Naive thymus-derived CD4-positive, alpha-beta T cell (primary cell): ENCODE data around the gene FGF18. TPM values are rescaled to one million over a fixed set of nuclear protein-coding genes. Genes with fewer than 3 reads are reported as not detected.

Source experiments
- ATAC-seq: fragments of 150-1000 bp; cut with Tn5 transposase; 2 replicates; pipeline ENCODE4 v1.10.0; 2021; ENCODE audit warnings: mild to moderate bottlenecking, moderate library complexity
- CTCF ChIA-PET: fragments of 350-600 bp; sonication (Branson Sonifier 250); formaldehyde crosslinking; loops from one replicate; lab custom pipeline; 2021; ENCODE audit warnings: antibody characterized with exemption; lab: Charles Lee
- POLR2A ChIA-PET: fragments of 350-600 bp; sonication (Branson Sonifier 250); formaldehyde crosslinking; loops from one replicate; lab custom pipeline; 2021; ENCODE audit warnings: antibody characterized with exemption, inconsistent platforms; lab: Charles Lee
- DNase-seq, 9 donors: peaks; one replicate each; pipeline versions ENCODE4 v3.0.0 to v3.0.0-alpha.2; 2020 to 2022; ENCODE audit warnings: mixed read lengths in 1 of 9
- H3K27ac ChIP-seq: one replicate; pipeline ENCODE4 v1.7.0; 2013; ENCODE audit warnings: mild to moderate bottlenecking, low read depth, low read length, moderate library complexity
- H3K27me3 ChIP-seq, 2 donors: one replicate each; pipeline ENCODE4 v1.7.0; 2013; ENCODE audit warnings: low read length in 2 of 2, mild to moderate bottlenecking in 2 of 2, moderate library complexity in 2 of 2; ENCODE audit not compliant: control insufficient read depth in 2 of 2, insufficient read depth in 2 of 2
- H3K36me3 ChIP-seq, 3 experiments: 1 replicate in 2 of 3; 2 replicates in 1 of 3; pipeline ENCODE4 v1.7.0; 2013; ENCODE audit warnings: low read length in 3 of 3, mild to moderate bottlenecking in 3 of 3, moderate library complexity in 1 of 3; ENCODE audit not compliant: insufficient read depth in 3 of 3, control insufficient read depth in 2 of 3
- H3K4me1 ChIP-seq, 2 donors: one replicate each; pipeline ENCODE4 v1.7.0; 2013; ENCODE audit warnings: low read length in 2 of 2, mild to moderate bottlenecking in 2 of 2, moderate library complexity in 1 of 2; ENCODE audit not compliant: control insufficient read depth in 2 of 2, insufficient read depth in 2 of 2
- H3K4me3 ChIP-seq: 2 replicates; pipeline ENCODE4 v1.7.0; 2013; ENCODE audit warnings: mild to moderate bottlenecking, low read length
- H3K9me3 ChIP-seq, 3 experiments: 1 replicate in 2 of 3; 2 replicates in 1 of 3; pipeline ENCODE4 v1.7.0; 2013; ENCODE audit warnings: low read length in 3 of 3; ENCODE audit not compliant: control insufficient read depth in 2 of 3
- H3K27ac Mint-ChIP-seq, 9 donors: one replicate each; pipeline ENCODE4 v1.8.0; 2020 to 2022; ENCODE audit warnings: mixed read lengths in 9 of 9, mild to moderate bottlenecking in 8 of 9, moderate library complexity in 5 of 9, inconsistent platforms in 2 of 9
- H3K27me3 Mint-ChIP-seq, 5 donors: one replicate each; pipeline ENCODE4 v1.8.0; 2021 to 2022; ENCODE audit warnings: mixed read lengths in 5 of 5, mild to moderate bottlenecking in 1 of 5
- H3K36me3 Mint-ChIP-seq, 5 donors: one replicate each; pipeline ENCODE4 v1.8.0; 2020 to 2022; ENCODE audit warnings: mixed read lengths in 5 of 5, mild to moderate bottlenecking in 3 of 5, inconsistent platforms in 1 of 5
- H3K4me1 Mint-ChIP-seq, 7 donors: one replicate each; pipeline ENCODE4 v1.8.0; 2020 to 2022; ENCODE audit warnings: mixed read lengths in 7 of 7, mild to moderate bottlenecking in 3 of 7, inconsistent platforms in 1 of 7
- H3K4me3 Mint-ChIP-seq, 10 donors: one replicate each; pipeline ENCODE4 v1.8.0; 2020 to 2022; ENCODE audit warnings: mild to moderate bottlenecking in 10 of 10, mixed read lengths in 10 of 10, moderate library complexity in 6 of 10, inconsistent platforms in 2 of 10
- H3K9me3 Mint-ChIP-seq, 11 donors: one replicate each; pipeline ENCODE4 v1.8.0; 2020 to 2022; ENCODE audit warnings: mixed read lengths in 11 of 11, mild to moderate bottlenecking in 4 of 11, inconsistent platforms in 1 of 11, moderate library complexity in 1 of 11
- intact Hi-C, 2 donors: fragments of 100-400 bp; cut with micrococcal nuclease; formaldehyde crosslinking; loops; one replicate each; pipeline ENCODE4 v1.15.1; 2023
- polyA plus RNA-seq, 2 donors: library from polyadenylated mRNA; unstranded; fragments of 300-500 nt; fragmentation: Illumina TruSeq; gene quantifications; one replicate each; pipeline ENCODE4 v1.2.3, GENCODE V29; 2021
- total RNA-seq, 6 experiments: library from RNA in 5 of 6; stranded (reverse) in 5 of 6; gene quantifications; 1 replicate in 5 of 6; 2 replicates in 1 of 6; pipeline ENCODE4 v1.2.3 and lab custom pipeline; 2021 to 2026

The FGF18 gene
- total and polyA plus RNA-seq, 7 experiments from 2014 or later = 0.24 to 0.44 TPM; not detected in 5

GRCh38 chr5:171477666-171478065 lies 58.2 kb downstream of the FGF18 start:
- Mint-ChIP-seq H3K36me3 (peaks cover 0 to 3% (median 0%) of the 10 kb centered on the region in 5 donors), H3K4me3 (no peak overlapping the region), H3K9me3 (peaks cover 0 to 3% (median 0%) of the 10 kb centered on the region in 11 donors), H3K27ac (no peak overlapping the region), H3K4me1 (peaks cover 0 to 13% (median 0%) of the 10 kb centered on the region in 7 donors), H3K27me3 (peaks cover 0 to 8% (median 5%) of the 10 kb centered on the region in 5 donors)
- peaks cover 0 to 9% of the 10 kb centered on the region in 2 donors for H3K4me1 ChIP-seq
- no peaks in the 10 kb centered on the region for H3K36me3 ChIP-seq
- POLR2A ChIA-PET = no interaction called here
- intact Hi-C loops = no loop called here
- H3K27ac ChIP-seq = no peak overlapping the region
- H3K27me3 ChIP-seq = no peaks in the 10 kb centered on the region
- no peak for DNase-seq
- no peak for ATAC-seq
- H3K4me3 ChIP-seq = no peak overlapping the region
- no peaks in the 10 kb centered on the region for H3K9me3 ChIP-seq
- CTCF ChIA-PET = no interaction called here

DNA sequence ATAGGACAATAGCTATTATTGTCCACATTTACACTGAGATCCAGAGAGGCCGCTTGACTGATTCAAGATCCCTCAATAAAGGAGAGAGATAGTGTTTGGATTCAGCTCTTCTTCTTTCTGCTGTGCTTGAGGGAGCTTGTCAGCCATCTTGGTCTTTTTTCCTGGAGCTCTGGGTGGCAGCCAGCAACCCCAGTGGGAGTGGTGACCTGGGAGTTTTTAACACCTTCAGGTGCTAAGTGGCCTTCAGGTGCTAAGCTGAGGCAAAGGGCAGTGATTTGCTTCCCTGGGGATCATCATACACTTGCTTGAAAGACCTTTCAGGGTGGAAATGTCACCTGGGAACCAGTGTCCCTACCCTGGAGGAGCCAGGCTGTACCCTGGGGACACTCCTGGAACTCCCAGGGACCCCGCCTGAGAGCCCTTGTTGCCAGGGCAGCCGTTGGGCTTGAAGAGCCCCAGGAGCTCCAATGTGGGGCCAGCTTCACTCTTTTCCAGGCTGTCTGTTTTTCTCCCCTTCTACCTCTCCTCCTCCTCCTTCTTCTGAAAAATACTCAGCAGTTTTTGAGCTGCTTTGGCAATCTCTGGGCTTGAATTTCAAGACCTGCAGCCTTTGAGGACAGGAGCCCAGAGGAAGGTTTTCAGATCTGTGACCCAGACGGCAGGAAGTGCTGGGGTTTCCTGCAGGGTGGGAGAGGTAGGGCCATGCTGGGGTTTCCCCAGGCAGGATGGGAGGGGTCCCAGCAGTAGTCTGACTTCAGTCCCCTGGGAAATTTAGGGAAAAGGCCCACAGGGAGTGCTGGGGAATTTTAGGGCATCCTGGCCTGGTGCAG lies 59.7 kb downstream of the FGF18 start:
- DNase-seq = no peak
- no peaks in the 10 kb centered on the region for H3K27me3 ChIP-seq
- ChIA-PET CTCF (interaction anchor here (0.6 kb wide), 1 partner anchor 65 kb away, joined by 3 read pairs; no protein-coding TSS in a partner anchor), POLR2A (no interaction called here)
- peaks cover 0 to 8% (median 5%) of the 10 kb centered on the region in 5 donors for H3K27me3 Mint-ChIP-seq
- no peaks in the 10 kb centered on the region for H3K36me3 ChIP-seq
- H3K27ac Mint-ChIP-seq = no peak overlapping the region
- H3K4me3 ChIP-seq = no peak overlapping the region
- intact Hi-C loops = no loop called here
- H3K4me1 Mint-ChIP-seq = peaks cover 0 to 13% (median 0%) of the 10 kb centered on the region in 7 donors
- H3K36me3 Mint-ChIP-seq = peaks cover 0 to 3% (median 0%) of the 10 kb centered on the region in 5 donors
- peaks cover 0 to 3% (median 0%) of the 10 kb centered on the region in 11 donors for H3K9me3 Mint-ChIP-seq
- H3K4me3 Mint-ChIP-seq = peak overlapping the region in 1 of 10 donors; percentile 55
- peaks cover 0 to 9% of the 10 kb centered on the region in 2 donors for H3K4me1 ChIP-seq
- H3K27ac ChIP-seq = no peak overlapping the region
- no peak for ATAC-seq
- no peaks in the 10 kb centered on the region for H3K9me3 ChIP-seq

DNA sequence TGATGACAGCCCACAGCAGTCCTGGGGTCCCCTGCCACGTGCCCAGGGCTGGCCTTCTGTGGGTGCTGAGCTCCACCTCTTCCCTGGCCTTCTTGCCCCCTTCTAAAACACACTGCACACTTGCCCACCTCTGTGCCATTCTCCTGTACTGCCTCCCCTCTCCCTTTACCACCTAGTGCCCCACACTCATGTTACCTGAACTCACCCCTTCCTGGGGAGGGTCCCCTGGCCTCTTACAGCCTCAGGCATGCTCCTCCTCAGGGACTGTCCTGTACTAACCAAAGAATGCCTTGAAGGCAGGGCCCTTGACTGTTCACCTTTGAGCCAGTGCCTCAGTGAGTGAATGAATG lies 60.3 kb downstream of the FGF18 start:
- H3K4me3 ChIP-seq = no peak overlapping the region
- no peaks in the 10 kb centered on the region for H3K9me3 ChIP-seq
- Mint-ChIP-seq H3K9me3 (peaks cover 0 to 3% (median 0%) of the 10 kb centered on the region in 11 donors), H3K36me3 (peaks cover 0 to 3% (median 0%) of the 10 kb centered on the region in 5 donors), H3K27me3 (peaks cover 0 to 8% (median 5%) of the 10 kb centered on the region in 5 donors), H3K4me1 (peaks cover 0 to 16% (median 0%) of the 10 kb centered on the region in 7 donors), H3K4me3 (peak overlapping the region in 2 of 10 donors; percentile 42 to 55), H3K27ac (peak overlapping the region in 1 of 9 donors; percentile 3)
- peaks cover 0 to 9% of the 10 kb centered on the region in 2 donors for H3K4me1 ChIP-seq
- no peaks in the 10 kb centered on the region for H3K36me3 ChIP-seq
- no peak for DNase-seq
- H3K27me3 ChIP-seq = no peaks in the 10 kb centered on the region
- ChIA-PET CTCF (interaction anchor here (0.6 kb wide), 1 partner anchor 65 kb away, joined by 3 read pairs; no protein-coding TSS in a partner anchor), POLR2A (no interaction called here)
- intact Hi-C loops = no loop called here
- no peak overlapping the region for H3K27ac ChIP-seq
- no peak for ATAC-seq

DNA sequence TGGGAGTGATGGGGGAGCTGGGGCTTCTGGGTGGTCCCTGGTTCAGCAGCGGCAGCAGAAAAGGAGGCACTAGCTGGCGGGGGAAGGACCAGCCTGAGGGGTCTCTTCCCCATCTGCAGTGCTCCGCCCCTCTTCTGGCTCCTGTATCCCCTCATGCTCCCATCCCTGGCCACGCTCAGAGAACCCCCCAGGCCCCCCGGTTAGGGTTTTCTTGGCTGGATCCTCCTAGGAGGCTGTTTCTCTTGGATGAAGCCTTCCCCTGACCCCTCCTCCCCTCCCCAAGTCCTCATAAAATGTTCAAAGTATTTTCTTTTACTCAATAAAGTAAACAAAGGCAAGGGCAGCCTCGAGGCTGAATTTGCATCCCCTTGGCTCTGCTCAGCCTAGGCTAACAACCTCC lies 60.8 kb downstream of the FGF18 start:
- Histone ChIP-seq H3K4me3 (no peak overlapping the region), H3K27me3 (no peaks in the 10 kb centered on the region), H3K9me3 (no peaks in the 10 kb centered on the region), H3K27ac (no peak overlapping the region), H3K4me1 (peaks cover 0 to 9% of the 10 kb centered on the region in 2 donors), H3K36me3 (no peaks in the 10 kb centered on the region)
- intact Hi-C loops = no loop called here
- H3K27ac Mint-ChIP-seq = no peak overlapping the region
- no peak overlapping the region for H3K4me3 Mint-ChIP-seq
- DNase-seq (no peak), ATAC-seq (no peak)
- ChIA-PET POLR2A (no interaction called here), CTCF (no interaction called here)
- H3K4me1 Mint-ChIP-seq = peaks cover 0 to 16% (median 0%) of the 10 kb centered on the region in 7 donors
- H3K36me3 Mint-ChIP-seq = peaks cover 0 to 3% (median 0%) of the 10 kb centered on the region in 5 donors
- peaks cover 0 to 8% (median 4%) of the 10 kb centered on the region in 5 donors for H3K27me3 Mint-ChIP-seq
- peaks cover 0 to 2% (median 0%) of the 10 kb centered on the region in 11 donors for H3K9me3 Mint-ChIP-seq

DNA sequence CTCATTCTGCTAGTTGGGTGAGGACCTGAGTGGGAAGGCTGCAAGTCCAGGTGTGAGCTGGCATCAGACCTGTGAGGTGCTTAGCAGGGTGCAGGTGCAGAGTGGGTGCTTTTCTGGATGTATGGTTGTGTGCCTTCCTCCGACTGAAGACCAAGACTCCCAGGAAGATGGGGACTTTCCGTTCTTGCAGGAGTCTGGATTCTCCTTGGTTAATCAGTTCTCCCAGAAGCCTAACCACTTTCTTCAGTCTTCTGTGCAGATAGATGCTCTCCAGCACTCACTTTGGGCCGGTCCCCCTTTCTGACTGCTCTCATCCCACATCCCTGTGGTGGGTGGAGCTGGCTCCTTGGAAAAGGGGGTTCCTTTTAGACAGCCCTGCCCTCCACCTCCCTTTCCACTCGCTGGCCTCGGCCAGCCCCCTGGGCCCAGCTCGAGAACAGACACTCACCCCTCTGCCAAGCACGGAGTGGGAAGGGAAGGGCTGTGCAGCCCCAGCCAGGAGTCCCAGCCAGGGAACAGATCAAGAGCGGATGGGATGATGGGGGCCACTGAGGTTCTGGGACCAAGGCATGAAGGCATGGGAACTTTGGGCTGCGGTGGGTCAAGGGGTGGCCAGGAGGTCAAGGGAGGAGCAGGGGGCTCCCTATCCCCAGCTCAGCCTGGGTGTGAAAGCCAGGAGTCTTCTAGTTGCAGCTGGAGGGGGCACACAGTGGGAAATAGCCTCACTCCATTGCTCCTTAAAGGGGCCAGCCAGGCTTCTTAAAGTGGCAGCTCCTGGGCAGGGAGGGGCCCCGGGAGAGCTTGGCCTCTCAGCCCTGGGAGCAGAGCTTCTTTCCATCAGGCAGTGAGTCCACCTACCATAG lies 62.4 kb downstream of the FGF18 start:
- intact Hi-C loops = no loop called here
- H3K4me1 ChIP-seq = peaks cover 0 to 9% of the 10 kb centered on the region in 2 donors
- peaks cover 0 to 16% (median 0%) of the 10 kb centered on the region in 7 donors for H3K4me1 Mint-ChIP-seq
- H3K27ac ChIP-seq = no peak overlapping the region
- peak overlapping the region in 1 of 9 donors; percentile 10 for H3K27ac Mint-ChIP-seq
- ATAC-seq = no peak
- no peaks in the 10 kb centered on the region for H3K36me3 Mint-ChIP-seq
- H3K27me3 ChIP-seq = no peaks in the 10 kb centered on the region
- POLR2A ChIA-PET = no interaction called here
- no peaks in the 10 kb centered on the region for H3K36me3 ChIP-seq
- H3K27me3 Mint-ChIP-seq = peaks cover 0 to 6% (median 2%) of the 10 kb centered on the region in 5 donors
- no peak overlapping the region for H3K4me3 Mint-ChIP-seq
- no peaks in the 10 kb centered on the region for H3K9me3 ChIP-seq
- DNase-seq = no peak
- H3K4me3 ChIP-seq = no peak overlapping the region
- CTCF ChIA-PET = no interaction called here
- no peaks in the 10 kb centered on the region for H3K9me3 Mint-ChIP-seq

GRCh38 chr5:171482434-171482730 lies 62.9 kb downstream of the FGF18 start:
- Mint-ChIP-seq H3K27ac (no peak overlapping the region), H3K4me1 (peaks cover 0 to 16% (median 0%) of the 10 kb centered on the region in 7 donors), H3K9me3 (no peaks in the 10 kb centered on the region), H3K36me3 (no peaks in the 10 kb centered on the region), H3K27me3 (peaks cover 0 to 8% (median 6%) of the 10 kb centered on the region in 5 donors), H3K4me3 (no peak overlapping the region)
- ATAC-seq (no peak), DNase-seq (no peak)
- POLR2A ChIA-PET = no interaction called here
- H3K27ac ChIP-seq = no peak overlapping the region
- H3K9me3 ChIP-seq = no peaks in the 10 kb centered on the region
- H3K4me1 ChIP-seq = peaks cover 0 to 9% of the 10 kb centered on the region in 2 donors
- intact Hi-C loops = no loop called here
- no peak overlapping the region for H3K4me3 ChIP-seq
- H3K36me3 ChIP-seq = no peaks in the 10 kb centered on the region
- CTCF ChIA-PET = no interaction called here
- no peaks in the 10 kb centered on the region for H3K27me3 ChIP-seq
